Upper lobe of left lung (tissue), 4 donors: ENCODE measurements around the gene FYN.

Experiments used
- CTCF ChIP-seq, 6 experiments: fragments of 450-650 bp in 4 of 6; fragments of 200-600 bp in 2 of 6; sonication (generic) in 2 of 6; IDR thresholded peaks; one replicate each; pipeline ENCODE4 v1.5.1; 2016 to 2019; ENCODE audit warnings: antibody characterized with exemption in 6 of 6
- POLR2AphosphoS5 ChIP-seq, 2 donors: sonication (generic); formaldehyde crosslinking; IDR thresholded peaks; one replicate each; pipeline ENCODE4 v1.5.1; 2017; ENCODE audit warnings: antibody characterized with exemption in 2 of 2

GRCh38 chr6:111642463-111643158 lies 230.6 kb downstream of the FYN start:
- peak; percentile 50 to 71 (median 65) for TF ChIP-seq CTCF (IDR thresholded peaks at IDR 0.05)
- no peak for TF ChIP-seq POLR2AphosphoS5 (IDR thresholded peaks at IDR 0.05)
